ENCODE data around the gene UBIAD1. TPM values are rescaled to one million over a fixed set of nuclear protein-coding genes. Genes with fewer than 3 reads are reported as not detected.

Gene UBIAD1
- total and polyA plus RNA-seq, 2 experiments from 2014 or later, result 13.7 to 31.6 TPM

- TF ChIP-seq ZNF462 (CRISPR knock-in tag; IDR thresholded peaks at IDR 0.05) (no peak), ZNF114 (CRISPR knock-in tag; IDR thresholded peaks at IDR 0.05) (no peak), POLR2AphosphoS5 (IDR thresholded peaks at IDR 0.05; ENCODE audit: low read depth) (no peak), EZH2phosphoT487 (IDR thresholded peaks at IDR 0.05; ENCODE audit: unreplicated experiment) (no peak), ETS1 (IDR thresholded peaks at IDR 0.05) (no peak), CREB1 (CRISPR knock-in tag; IDR thresholded peaks at IDR 0.05; ENCODE audit: low read depth) (no peak), JUNB (IDR thresholded peaks at IDR 0.05; ENCODE audit: unreplicated experiment) (no peak)
These were observed 6.6 kb downstream of the UBIAD1 start (continued) for GRCh38 chr1:11279630-11280029.

- H3K4me3 ChIP-seq, result no peak overlapping the region
- peaks cover 14% of the 10 kb centered on the region for H3F3A ChIP-seq (replicated peaks; ENCODE audit: low read depth)
- Mint-ChIP-seq H3K4me3 (no peak overlapping the region; the same call in 2 of the 3 replicates), H3K9me3 (no peaks in the 10 kb centered on the region), H3K27me3 (ENCODE audit: insufficient read depth, low read depth, poor library complexity) (peaks cover 5% of the 10 kb centered on the region), H3K27ac (no peak overlapping the region; the same call in 1 of the 2 replicates), H3K4me1 (peaks cover 32% of the 10 kb centered on the region), H3K36me3 (ENCODE audit: low read depth) (peaks cover 50% of the 10 kb centered on the region)
- no peak overlapping the region for H3K27ac ChIP-seq (ENCODE audit: low read depth)
- H3K9me2 ChIP-seq (ENCODE audit: insufficient read depth), result no peaks in the 10 kb centered on the region
- H3K4me1 ChIP-seq (ENCODE audit: insufficient read depth), result peaks cover 15% of the 10 kb centered on the region
- ATAC-seq (no peak), DNase-seq (ENCODE audit: low spot score) (no peak)
- no peak overlapping the region for H3K4me2 ChIP-seq
- H4K20me1 ChIP-seq (replicated peaks; ENCODE audit: insufficient read depth), result 0 out of 2 replicates have a peak, but pooled peaks cover 21% of the 10 kb centered on the region
- no peak overlapping the region for H2AFZ ChIP-seq
- H3K27me3 ChIP-seq (ENCODE audit: insufficient read depth), result no peaks in the 10 kb centered on the region
- H3K79me2 ChIP-seq (replicated peaks; ENCODE audit: insufficient read depth), result peaks cover 91% of the 10 kb centered on the region
- peaks cover 13% of the 10 kb centered on the region; the same call in 1 of the 2 replicates for H3K36me3 ChIP-seq (ENCODE audit: insufficient read depth)
- TF ChIP-seq NANOG (IDR thresholded peaks at IDR 0.05; ENCODE audit: borderline replicate concordance) (no peak), EZH2 (IDR thresholded peaks at IDR 0.05; ENCODE audit: low read depth, unreplicated experiment) (no peak)
These were observed 7.8 kb downstream of the UBIAD1 start for GRCh38 chr1:11280719-11281376.
